Measurements from ENCODE around the gene NACC2. TPM values are rescaled to one million over a fixed set of nuclear protein-coding genes. Genes with fewer than 3 reads are reported as not detected.

The NACC2 gene, protein sequence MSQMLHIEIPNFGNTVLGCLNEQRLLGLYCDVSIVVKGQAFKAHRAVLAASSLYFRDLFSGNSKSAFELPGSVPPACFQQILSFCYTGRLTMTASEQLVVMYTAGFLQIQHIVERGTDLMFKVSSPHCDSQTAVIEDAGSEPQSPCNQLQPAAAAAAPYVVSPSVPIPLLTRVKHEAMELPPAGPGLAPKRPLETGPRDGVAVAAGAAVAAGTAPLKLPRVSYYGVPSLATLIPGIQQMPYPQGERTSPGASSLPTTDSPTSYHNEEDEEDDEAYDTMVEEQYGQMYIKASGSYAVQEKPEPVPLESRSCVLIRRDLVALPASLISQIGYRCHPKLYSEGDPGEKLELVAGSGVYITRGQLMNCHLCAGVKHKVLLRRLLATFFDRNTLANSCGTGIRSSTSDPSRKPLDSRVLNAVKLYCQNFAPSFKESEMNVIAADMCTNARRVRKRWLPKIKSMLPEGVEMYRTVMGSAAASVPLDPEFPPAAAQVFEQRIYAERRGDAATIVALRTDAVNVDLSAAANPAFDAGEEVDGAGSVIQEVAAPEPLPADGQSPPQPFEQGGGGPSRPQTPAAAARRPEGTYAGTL
- total RNA-seq, result 10 to 100 TPM; 22.9 to 37.6 (median 24.8) TPM

DNA sequence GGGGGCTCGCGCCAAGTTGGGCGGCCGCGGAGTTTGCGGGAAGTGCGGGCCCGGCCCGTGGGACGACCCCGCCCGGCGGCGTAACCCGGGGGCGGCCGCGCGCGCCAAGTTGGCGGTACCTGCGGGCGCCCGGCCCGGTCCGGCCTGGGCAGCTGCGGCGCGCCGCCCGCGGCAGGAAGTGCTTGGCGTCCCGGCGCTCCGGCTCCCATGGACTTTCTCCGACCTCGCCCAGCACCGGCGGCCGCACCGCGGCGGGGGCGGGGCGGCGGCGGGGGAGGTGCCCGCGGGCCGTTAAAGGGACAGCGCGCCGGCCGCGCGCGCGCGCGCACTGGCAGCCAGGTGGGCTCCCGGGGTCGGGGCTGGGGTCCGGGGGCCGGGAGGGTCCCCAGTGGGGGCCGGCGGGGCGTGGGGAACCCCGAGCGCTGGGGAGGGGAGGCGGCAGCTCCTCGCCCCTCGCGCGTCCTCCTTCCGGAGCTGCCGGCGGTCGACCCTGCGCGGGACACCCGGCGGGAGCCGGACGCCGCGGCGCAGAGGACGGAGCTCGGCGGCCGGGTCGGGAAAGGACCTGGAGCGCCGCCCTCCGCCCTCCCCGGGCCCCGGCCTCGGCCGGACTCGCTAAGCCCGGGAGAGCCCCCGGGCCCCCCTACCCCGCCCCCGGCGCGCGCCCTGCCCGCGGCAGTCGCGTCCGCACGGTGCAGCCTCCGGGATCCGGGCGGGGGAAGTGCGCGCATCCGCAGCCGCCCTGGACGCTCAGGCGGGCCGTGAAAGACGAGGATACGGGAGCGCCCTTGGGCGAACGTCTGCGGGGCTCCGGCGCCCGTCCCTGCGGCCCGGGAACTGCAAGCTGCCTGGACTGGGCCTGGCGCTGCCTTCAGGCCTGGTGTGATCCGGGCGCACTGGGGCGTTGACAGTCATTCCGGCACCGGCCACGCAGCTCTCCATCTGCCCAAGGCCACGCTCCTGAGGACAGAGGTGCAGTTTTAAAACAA, at the start of gene NACC2:
Gene NACC2, minus strand, starts transcription at position 220 of the 989 bp plus-strand sequence. CDS start 44,768 bp downstream, outside the sequence.
- no peak for DNase-seq (ENCODE audit: low spot score)
- ATAC-seq (ENCODE audit: low FRiP score), result peak; percentile 41
- TF ChIP-seq, protein P1, sequence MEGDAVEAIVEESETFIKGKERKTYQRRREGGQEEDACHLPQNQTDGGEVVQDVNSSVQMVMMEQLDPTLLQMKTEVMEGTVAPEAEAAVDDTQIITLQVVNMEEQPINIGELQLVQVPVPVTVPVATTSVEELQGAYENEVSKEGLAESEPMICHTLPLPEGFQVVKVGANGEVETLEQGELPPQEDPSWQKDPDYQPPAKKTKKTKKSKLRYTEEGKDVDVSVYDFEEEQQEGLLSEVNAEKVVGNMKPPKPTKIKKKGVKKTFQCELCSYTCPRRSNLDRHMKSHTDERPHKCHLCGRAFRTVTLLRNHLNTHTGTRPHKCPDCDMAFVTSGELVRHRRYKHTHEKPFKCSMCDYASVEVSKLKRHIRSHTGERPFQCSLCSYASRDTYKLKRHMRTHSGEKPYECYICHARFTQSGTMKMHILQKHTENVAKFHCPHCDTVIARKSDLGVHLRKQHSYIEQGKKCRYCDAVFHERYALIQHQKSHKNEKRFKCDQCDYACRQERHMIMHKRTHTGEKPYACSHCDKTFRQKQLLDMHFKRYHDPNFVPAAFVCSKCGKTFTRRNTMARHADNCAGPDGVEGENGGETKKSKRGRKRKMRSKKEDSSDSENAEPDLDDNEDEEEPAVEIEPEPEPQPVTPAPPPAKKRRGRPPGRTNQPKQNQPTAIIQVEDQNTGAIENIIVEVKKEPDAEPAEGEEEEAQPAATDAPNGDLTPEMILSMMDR (IDR thresholded peaks at IDR 0.05), result no peak

DNA sequence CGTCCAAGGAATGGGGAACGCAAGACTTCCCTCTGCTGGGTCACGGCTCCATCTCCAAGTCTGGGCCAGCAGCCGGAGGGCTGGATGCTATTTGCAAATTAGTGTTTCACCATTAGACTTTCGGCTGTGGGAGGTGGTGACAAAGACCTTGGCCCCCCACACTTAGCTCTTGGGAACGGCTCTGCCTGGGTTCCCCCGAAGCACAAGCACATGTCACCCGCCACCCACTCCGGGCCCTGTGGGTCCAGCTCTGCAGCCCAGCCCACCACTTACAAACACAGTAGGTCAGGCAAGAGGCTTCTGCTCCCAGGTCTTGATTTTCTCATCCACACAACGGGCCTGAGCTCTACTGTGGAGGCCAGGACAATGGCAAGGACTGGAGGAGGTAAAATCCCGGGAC, 49.4 kb upstream of the NACC2 start:
- DNase-seq (ENCODE audit: low spot score) (no peak), ATAC-seq (ENCODE audit: low FRiP score) (no peak)
- TF ChIP-seq, protein P1 (IDR thresholded peaks at IDR 0.05), result no peak

DNA sequence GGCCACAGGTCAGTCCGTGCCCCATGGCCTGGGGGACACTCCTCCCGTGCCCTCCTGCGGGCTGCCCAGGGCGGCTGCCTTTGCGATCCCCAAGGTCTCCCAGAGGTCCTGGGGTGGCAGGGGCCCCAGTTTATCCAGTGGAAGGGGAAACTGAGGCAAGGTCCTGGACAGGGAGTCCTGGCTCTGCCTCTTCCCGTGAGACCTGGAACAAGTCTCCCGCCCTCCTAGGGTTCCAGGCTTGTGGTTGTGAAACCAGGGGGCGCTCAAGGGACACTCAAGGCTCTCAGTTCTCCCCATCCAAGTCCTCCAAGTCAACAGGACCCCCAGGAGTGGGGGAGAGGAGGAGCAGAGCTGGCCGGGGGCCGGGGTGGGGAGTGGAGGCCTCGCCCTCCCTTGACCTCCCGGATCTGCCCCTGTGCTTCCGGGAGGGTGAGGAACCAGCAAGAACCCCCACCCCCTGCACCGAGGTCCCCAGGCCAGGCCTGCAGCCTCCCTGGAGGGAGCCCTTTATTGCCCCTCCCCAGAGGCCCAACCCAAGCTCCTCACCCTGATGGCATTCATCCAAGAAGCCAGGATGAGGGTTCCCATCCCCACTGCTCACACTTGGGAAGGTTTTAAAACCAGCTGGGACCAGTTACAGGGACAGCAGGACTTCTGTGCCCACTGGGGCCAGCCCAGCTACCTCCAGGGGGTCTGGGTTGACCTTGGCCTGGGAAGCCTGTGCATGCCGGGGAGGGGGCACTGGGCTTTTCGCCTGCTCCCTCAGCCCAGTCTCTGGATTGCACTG, 48.3 kb upstream of the NACC2 start:
- DNase-seq (ENCODE audit: low spot score) (no peak), ATAC-seq (ENCODE audit: low FRiP score) (no peak)

DNA sequence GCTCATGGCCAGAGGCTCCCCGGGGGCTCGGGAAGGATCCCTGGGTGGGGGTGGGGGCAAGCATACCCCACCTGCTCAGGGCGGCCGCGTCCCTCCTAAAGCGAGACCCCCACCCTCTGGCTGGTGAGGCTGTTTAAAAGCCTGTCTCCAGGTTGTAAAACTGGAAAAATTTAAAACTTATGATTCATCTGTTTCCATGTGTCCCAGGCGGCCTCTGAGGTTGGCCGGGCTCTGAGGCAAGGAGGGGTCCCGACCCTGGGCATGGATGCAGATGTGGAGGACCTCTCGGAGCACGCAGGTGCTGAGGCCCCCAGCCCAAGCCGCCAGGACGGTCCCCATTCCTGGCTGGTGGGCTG, 47.7 kb upstream of the NACC2 start:
- TF ChIP-seq, protein P1 (IDR thresholded peaks at IDR 0.05), result no peak
- ATAC-seq (ENCODE audit: low FRiP score) (no peak), DNase-seq (ENCODE audit: low spot score) (no peak)

More for the DNA sequence above, 48.3 kb upstream of the NACC2 start:
- TF ChIP-seq, protein P1 (IDR thresholded peaks at IDR 0.05), result no peak

DNA sequence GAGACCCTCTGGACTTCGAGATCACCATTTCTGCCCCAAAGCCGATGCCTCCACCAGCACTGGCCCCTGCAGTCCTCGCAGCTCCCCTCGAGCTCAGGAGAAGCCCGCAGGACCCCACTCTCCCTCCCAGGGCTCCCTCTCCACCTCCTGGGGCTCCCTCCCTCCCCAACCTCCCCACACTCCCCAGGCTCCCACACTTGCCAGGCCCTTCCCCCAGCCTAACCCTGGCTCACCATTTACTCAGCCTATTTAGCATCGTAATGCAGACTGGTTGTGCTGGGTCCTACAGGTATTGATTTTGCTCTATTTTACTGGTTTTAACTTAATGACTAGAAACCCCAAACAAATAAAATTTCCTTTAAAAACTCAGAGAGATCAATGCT, 47.3 kb upstream of the NACC2 start:
- no peak for ATAC-seq (ENCODE audit: low FRiP score)
- no peak for DNase-seq (ENCODE audit: low spot score)
- TF ChIP-seq, protein P1 (IDR thresholded peaks at IDR 0.05), result no peak

Measured in omental fat pad (tissue), 4 donors.